Measurements from ENCODE around the gene SPOCK2. TPM values are rescaled to one million over a fixed set of nuclear protein-coding genes. Genes with fewer than 3 reads are reported as not detected.

Gene SPOCK2
- total RNA-seq, 4 donors from 2014 or later = 0.65 to 3.9 (median 3.5) TPM

DNA sequence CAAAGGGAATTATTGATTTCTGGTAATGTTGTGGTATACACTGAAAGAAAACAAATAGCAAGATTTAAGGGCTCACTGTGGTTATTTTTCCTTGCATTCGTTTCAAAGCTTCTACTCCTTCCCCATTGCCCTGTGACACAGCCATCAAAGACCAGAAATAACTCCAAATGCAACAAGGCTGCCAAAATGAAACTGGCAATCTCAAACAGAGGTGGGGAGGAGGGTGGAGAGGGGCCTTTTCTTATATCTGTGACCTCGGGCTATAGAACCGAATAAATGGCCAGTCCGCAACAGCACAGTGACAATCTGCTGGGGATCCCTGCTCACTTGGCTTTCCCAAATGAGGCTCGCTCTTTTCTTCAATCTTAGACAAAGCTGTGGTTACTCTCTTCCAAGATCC lies 17.4 kb upstream of the SPOCK2 start:
- TF ChIP-seq POLR2A (IDR thresholded peaks at IDR 0.05) = no peak
- TF ChIP-seq, protein P1, sequence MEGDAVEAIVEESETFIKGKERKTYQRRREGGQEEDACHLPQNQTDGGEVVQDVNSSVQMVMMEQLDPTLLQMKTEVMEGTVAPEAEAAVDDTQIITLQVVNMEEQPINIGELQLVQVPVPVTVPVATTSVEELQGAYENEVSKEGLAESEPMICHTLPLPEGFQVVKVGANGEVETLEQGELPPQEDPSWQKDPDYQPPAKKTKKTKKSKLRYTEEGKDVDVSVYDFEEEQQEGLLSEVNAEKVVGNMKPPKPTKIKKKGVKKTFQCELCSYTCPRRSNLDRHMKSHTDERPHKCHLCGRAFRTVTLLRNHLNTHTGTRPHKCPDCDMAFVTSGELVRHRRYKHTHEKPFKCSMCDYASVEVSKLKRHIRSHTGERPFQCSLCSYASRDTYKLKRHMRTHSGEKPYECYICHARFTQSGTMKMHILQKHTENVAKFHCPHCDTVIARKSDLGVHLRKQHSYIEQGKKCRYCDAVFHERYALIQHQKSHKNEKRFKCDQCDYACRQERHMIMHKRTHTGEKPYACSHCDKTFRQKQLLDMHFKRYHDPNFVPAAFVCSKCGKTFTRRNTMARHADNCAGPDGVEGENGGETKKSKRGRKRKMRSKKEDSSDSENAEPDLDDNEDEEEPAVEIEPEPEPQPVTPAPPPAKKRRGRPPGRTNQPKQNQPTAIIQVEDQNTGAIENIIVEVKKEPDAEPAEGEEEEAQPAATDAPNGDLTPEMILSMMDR (IDR thresholded peaks at IDR 0.05) = no peak
- H3K4me3 ChIP-seq (ENCODE audit: low read depth, poor library complexity, severe bottlenecking) = no peak overlapping the region
- 79 to 85% methylated on average over 5 of the region's 5 CpGs for WGBS, 2 donors
- DNase-seq (ENCODE audit: low spot score in 2 of 2) = no peak
- intact Hi-C loops (cut with DNase I; ENCODE audit: low total_unique reads) = no loop called here

DNA sequence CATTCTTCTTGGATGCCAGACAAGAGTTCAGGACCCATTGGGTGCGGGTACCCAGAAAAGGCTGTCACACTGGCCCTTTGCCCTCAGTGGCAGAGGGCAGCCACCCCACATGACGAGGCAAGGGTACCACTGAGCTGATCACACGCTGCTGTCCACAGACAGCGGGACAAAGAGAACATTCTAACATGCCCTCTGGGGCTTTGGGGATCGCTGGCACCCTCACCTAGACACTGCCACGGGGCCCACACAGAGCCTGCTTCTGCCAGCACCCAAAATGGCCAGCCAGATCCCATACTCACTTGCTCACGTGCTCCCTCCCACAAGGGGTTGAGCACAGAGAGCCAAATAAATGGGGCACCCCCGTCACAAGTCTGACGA lies 16.7 kb upstream of the SPOCK2 start:
- intact Hi-C loops (cut with DNase I; ENCODE audit: low total_unique reads) = no loop called here
- DNase-seq (ENCODE audit: low spot score in 2 of 2) = no peak
- 87 to 88% methylated on average over 9 of the region's 9 CpGs for WGBS, 2 donors

DNA sequence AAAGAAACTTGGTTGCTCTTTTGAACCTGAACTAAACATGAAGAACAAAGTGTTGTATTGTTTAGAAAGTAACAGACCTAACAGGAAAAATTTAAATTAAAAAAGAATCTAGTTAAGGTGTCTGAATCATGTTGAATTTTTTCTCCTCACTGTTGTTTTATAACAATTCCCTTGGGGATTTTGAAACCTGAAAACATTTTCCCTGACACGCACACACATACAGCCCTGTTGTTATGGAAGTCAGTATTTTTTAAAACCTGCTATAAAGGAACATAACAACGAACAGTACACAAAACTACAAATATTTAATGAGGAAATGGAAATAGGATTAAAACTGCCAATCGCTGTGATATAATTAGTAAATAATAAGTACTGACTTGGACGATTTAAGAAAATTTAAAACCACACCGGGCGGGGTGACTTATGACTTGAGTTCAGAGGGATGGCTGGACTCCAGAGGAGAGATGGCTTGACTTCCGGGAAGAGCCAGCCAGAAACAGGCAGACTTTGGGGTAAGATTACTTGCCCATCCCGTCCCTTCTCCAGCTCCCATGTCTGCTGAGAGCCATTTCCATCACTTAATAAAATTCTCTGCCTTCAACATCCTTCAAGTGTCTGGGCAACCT lies 16.2 kb upstream of the SPOCK2 start:
- 30 to 32% methylated on average over 8 of the region's 8 CpGs for WGBS, 2 donors
- no peak overlapping the region for H3K4me3 ChIP-seq (ENCODE audit: low read depth, poor library complexity, severe bottlenecking)
- no peak for DNase-seq (ENCODE audit: low spot score in 2 of 2)
- TF ChIP-seq, protein P1 (IDR thresholded peaks at IDR 0.05) = no peak
- no peak for TF ChIP-seq POLR2A (IDR thresholded peaks at IDR 0.05)
- intact Hi-C loops (cut with DNase I; ENCODE audit: low total_unique reads) = no loop called here

More for the DNA sequence above, 16.7 kb upstream of the SPOCK2 start:
- H3K4me3 ChIP-seq (ENCODE audit: low read depth, poor library complexity, severe bottlenecking) = no peak overlapping the region
- TF ChIP-seq POLR2A (IDR thresholded peaks at IDR 0.05) = no peak
- TF ChIP-seq, protein P1 (IDR thresholded peaks at IDR 0.05) = no peak

DNA sequence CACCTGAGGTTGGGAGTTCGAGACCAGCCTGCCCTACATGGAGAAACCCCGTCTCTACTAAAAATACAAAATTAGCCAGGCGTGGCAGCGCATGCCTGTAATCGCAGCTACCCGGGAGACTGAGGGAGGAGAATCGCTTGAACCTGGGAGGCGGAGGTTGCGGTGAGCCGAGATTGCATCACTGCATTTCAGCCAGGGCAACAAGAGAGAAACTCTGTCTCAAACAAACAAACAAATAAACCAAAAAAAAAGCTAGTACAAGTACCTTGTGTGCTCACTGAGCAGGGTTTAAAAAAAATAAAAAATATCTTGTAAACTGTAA lies 11.2 kb upstream of the SPOCK2 start:
- intact Hi-C loops (cut with DNase I; ENCODE audit: low total_unique reads) = no loop called here
- no peak for DNase-seq (ENCODE audit: low spot score in 2 of 2)
- H3K4me3 ChIP-seq (ENCODE audit: low read depth, poor library complexity, severe bottlenecking) = no peak overlapping the region
- no peak for TF ChIP-seq POLR2A (IDR thresholded peaks at IDR 0.05)
- TF ChIP-seq, protein P1 (IDR thresholded peaks at IDR 0.05) = no peak
- 94 to 96% methylated on average over 10 of the region's 10 CpGs for WGBS, 2 donors

DNA sequence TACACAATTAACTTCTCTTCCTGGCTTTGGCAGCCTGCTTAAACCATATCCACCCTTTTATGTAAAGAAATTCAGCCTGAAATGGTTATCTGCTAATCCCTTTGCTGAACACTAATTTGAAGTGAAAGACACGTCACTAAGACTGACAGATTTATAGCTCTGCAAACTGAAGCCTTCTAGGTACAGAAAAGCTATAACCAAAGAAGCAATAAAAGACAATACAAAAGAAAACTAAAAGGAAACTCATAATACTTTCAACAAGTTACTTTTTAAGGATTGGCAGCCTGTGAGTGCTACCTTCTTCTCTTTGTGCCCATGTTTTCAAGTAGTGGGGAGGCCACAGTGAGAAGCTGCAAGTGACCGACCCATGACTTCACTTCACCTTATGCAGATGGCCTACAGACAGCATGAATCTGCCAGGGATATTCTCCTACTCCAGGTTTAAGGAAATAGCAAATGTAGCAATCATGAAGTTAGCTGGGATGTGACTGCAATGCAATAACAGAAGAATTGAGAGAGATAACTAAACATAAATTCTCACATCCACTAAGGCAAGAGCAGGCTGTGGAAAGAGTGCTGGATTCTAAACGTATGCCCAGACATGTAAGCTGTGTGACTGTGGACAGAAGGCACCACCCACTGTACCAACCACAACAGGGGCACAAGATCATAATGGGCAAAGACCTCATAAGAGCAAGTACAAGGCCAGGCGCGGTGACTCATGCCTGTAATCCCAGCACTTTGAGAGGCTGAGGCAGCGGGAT lies 10.7 kb upstream of the SPOCK2 start:
- TF ChIP-seq POLR2A (IDR thresholded peaks at IDR 0.05) = no peak
- TF ChIP-seq, protein P1 (IDR thresholded peaks at IDR 0.05) = no peak
- WGBS, 2 donors = 87% methylated on average over 6 of the region's 6 CpGs
- intact Hi-C loops (cut with DNase I; ENCODE audit: low total_unique reads) = no loop called here
- H3K4me3 ChIP-seq (ENCODE audit: low read depth, poor library complexity, severe bottlenecking) = no peak overlapping the region
- no peak for DNase-seq (ENCODE audit: low spot score in 2 of 2)

Data from lower leg skin (tissue), 4 donors.